ENCODE data around the gene HNMT. TPM values are rescaled to one million over a fixed set of nuclear protein-coding genes. Genes with fewer than 3 reads are reported as not detected.

The HNMT gene
- total and polyA plus RNA-seq, 2 of the 8 experiments (the other 6 are each of a cell fraction or from before 2014, with no cell fraction given), result 1.6 to 3.6 TPM

DNA sequence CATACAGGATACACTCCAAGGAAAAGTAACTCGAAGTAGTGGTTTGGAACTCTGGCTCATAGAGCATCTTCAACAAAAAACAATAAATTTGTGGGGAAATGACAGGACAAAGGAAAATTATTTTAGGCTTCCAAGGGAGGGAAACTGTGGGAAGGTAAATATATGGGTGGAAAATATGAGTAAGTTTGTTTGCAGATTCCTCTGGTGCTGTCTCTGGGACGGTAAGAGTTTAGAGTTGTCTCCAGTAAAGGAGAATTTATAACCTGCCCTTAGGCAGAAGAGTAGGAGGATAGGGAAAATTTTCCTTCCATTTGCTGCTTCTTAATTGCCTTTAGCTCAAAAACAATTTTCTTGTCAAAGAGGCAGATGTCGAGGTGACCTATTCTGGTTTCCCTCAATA, 19.3 kb downstream of the HNMT start:
- Histone ChIP-seq H2BK12ac (ENCODE audit: low read depth, low read length) (no peak overlapping the region), H2AK5ac (ENCODE audit: low read depth, low read length) (no peak overlapping the region), H2BK15ac (ENCODE audit: low read length) (no peak overlapping the region), H3K23ac (ENCODE audit: insufficient read length) (no peak overlapping the region), H3K23me2 (ENCODE audit: low read depth, low read length) (no peaks in the 10 kb centered on the region; the same call in 1 of the 2 replicates), H2AFZ (ENCODE audit: low read length) (no peak overlapping the region), H4K91ac (replicated peaks; ENCODE audit: insufficient read length, low read length) (no peak overlapping the region), H3K9ac (replicated peaks in 1 of 4; ENCODE audit: extremely low read depth in 1 of 4, low read depth in 3 of 4, low read length in 3 of 4) (no peak overlapping the region), H3K4ac (replicated peaks; ENCODE audit: insufficient read length, low read depth, low read length) (no peak overlapping the region), H3K4me2 (ENCODE audit: insufficient read depth in 1 of 2, low read depth in 2 of 2, low read length in 2 of 2) (no peak overlapping the region), H2BK120ac (replicated peaks; ENCODE audit: low read depth, low read length) (no peak overlapping the region), H2BK20ac (ENCODE audit: low read length) (no peak overlapping the region), H4K8ac (ENCODE audit: extremely low read depth, insufficient read depth, low read length) (no peak overlapping the region), H3K14ac (ENCODE audit: insufficient read length) (no peak overlapping the region), H3K79me2 (ENCODE audit: control insufficient read depth in 1 of 2, insufficient read depth in 2 of 2, low read length in 2 of 2) (no peaks in the 10 kb centered on the region), H3K18ac (ENCODE audit: extremely low read depth, low read length) (no peak overlapping the region), H3K9me3 (ENCODE audit: insufficient read depth in 2 of 2, low read depth in 1 of 2, low read length in 1 of 2) (no peaks in the 10 kb centered on the region), H3K79me1 (ENCODE audit: low read depth, low read length) (no peaks in the 10 kb centered on the region), H3K56ac (replicated peaks; ENCODE audit: insufficient read length, low read depth, low read length) (no peak overlapping the region), H3K4me3 (ENCODE audit: extremely low read depth in 1 of 4, insufficient read depth in 2 of 4, low read depth in 3 of 4, low read length in 4 of 4) (no peak overlapping the region), H3K27me3 (replicated peaks in 1 of 4; ENCODE audit: control insufficient read depth in 3 of 4, extremely low read depth in 1 of 4, insufficient read depth in 3 of 4, low read length in 3 of 4) (no peaks in the 10 kb centered on the region), H4K5ac (ENCODE audit: insufficient read length, low read depth, low read length) (no peak overlapping the region), H3K36me3 (ENCODE audit: control insufficient read depth in 2 of 4, insufficient read depth in 4 of 4, low read length in 3 of 4) (no peaks in the 10 kb centered on the region), H4K20me1 (replicated peaks in 1 of 2; ENCODE audit: control insufficient read depth in 1 of 2, insufficient read depth in 2 of 2, low read length in 2 of 2) (no peaks in the 10 kb centered on the region), H3K27ac (ENCODE audit: low read depth, low read length) (no peak overlapping the region), H2BK5ac (ENCODE audit: low read depth, low read length) (no peak overlapping the region), H3K4me1 (replicated peaks in 1 of 4; ENCODE audit: control insufficient read depth in 3 of 4, insufficient read depth in 4 of 4, low read length in 3 of 4) (no peaks in the 10 kb centered on the region)
- FAIRE-seq, result no peak
- CTCF ChIA-PET (ENCODE audit: partially characterized antibody), result interaction anchor here (1.3 kb wide), 1 partner anchor 36 kb away, joined by 3 read pairs; no protein-coding TSS in a partner anchor
- DNase-seq (ENCODE audit: low read depth in 1 of 2, low spot score in 2 of 2), result no peak
- WGBS, 2 experiments (ENCODE audit: extremely low coverage in 1 of 2, insufficient coverage in 1 of 2, insufficient read length in 1 of 2, insufficient replicate concordance in 2 of 2, low coverage in 1 of 2, low lambda C conversion rate in 2 of 2, missing lambda C conversion rate in 1 of 2), result 87% methylated on average over 3 of the region's 3 CpGs; no CpG with 5 or more reads in 1 of the 2 experiments
- POLR2A ChIA-PET (ENCODE audit: partially characterized antibody), result interaction anchor here (0.6 kb wide), 1 partner anchor 798 kb away, joined by 3 read pairs; no protein-coding TSS in a partner anchor
- TF ChIP-seq GABPA (IDR thresholded peaks at IDR 0.05; ENCODE audit: borderline replicate concordance, insufficient read depth, low read length) (no peak), POU5F1 (IDR thresholded peaks at IDR 0.05; ENCODE audit: low read depth, low read length) (no peak), CREB1 (IDR thresholded peaks at IDR 0.05) (no peak), POLR2A (IDR thresholded peaks at IDR 0.05; ENCODE audit: control extremely low read depth in 1 of 2, low read depth in 2 of 2, low read length in 2 of 2) (no peak), HDAC2 (IDR thresholded peaks at IDR 0.05; ENCODE audit: borderline replicate concordance in 1 of 2, low read depth in 2 of 2, low read length in 2 of 2) (no peak), BACH1 (IDR thresholded peaks at IDR 0.05; ENCODE audit: low read length) (no peak), SRF (IDR thresholded peaks at IDR 0.05; ENCODE audit: low read depth, low read length) (no peak), RNF2 (IDR thresholded peaks at IDR 0.05; ENCODE audit: borderline replicate concordance, low read depth, low read length, missing control alignments, poor library complexity, severe bottlenecking) (no peak), NANOG (IDR thresholded peaks at IDR 0.05; ENCODE audit: insufficient read depth, low read depth, low read length, poor library complexity, severe bottlenecking) (no peak)
- TF ChIP-seq, protein P1, sequence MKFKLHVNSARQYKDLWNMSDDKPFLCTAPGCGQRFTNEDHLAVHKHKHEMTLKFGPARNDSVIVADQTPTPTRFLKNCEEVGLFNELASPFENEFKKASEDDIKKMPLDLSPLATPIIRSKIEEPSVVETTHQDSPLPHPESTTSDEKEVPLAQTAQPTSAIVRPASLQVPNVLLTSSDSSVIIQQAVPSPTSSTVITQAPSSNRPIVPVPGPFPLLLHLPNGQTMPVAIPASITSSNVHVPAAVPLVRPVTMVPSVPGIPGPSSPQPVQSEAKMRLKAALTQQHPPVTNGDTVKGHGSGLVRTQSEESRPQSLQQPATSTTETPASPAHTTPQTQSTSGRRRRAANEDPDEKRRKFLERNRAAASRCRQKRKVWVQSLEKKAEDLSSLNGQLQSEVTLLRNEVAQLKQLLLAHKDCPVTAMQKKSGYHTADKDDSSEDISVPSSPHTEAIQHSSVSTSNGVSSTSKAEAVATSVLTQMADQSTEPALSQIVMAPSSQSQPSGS (IDR thresholded peaks at IDR 0.05; ENCODE audit: low read length), result no peak
